Fibroblast of lung (primary cell): Measurements from ENCODE around the gene DHRS4. TPM values are rescaled to one million over a fixed set of nuclear protein-coding genes. Genes with fewer than 3 reads are reported as not detected.
"Not testable (repeated sequence)": the region's sequence is repeated elsewhere in the genome, so short reads cannot be mapped to it uniquely, and the experiment has no call there.

Source experiments
- DNase-seq, 2 donors: peaks; one replicate each; pipeline versions ENCODE4 v3.0.0 to v3.0.0-alpha.2; 2010; ENCODE audit warnings: low read depth in 2 of 2
- H2AFZ ChIP-seq: 2 replicates; pipeline ENCODE4 v1.5.1; 2012; ENCODE audit warnings: low read length, control low read depth, inconsistent platforms
- H3K27ac ChIP-seq: 2 replicates; pipeline ENCODE4 v1.5.1; 2011; ENCODE audit warnings: low read length, control low read depth; ENCODE audit not compliant: insufficient read depth
- H3K27me3 ChIP-seq: 2 replicates; pipeline ENCODE4 v1.5.1; 2011; ENCODE audit warnings: mild to moderate bottlenecking, low read length; ENCODE audit not compliant: control insufficient read depth, insufficient read depth
- H3K36me3 ChIP-seq: 2 replicates; pipeline ENCODE4 v1.5.1; 2011; ENCODE audit warnings: low read length; ENCODE audit not compliant: control insufficient read depth, insufficient read depth
- H3K4me1 ChIP-seq: 2 replicates; pipeline ENCODE4 v1.5.1; 2011; ENCODE audit warnings: low read length; ENCODE audit not compliant: control insufficient read depth, insufficient read depth; ENCODE audit errors: extremely low read depth
- H3K4me2 ChIP-seq: 2 replicates; pipeline ENCODE4 v1.5.1; 2011; ENCODE audit warnings: low read length, control low read depth; ENCODE audit not compliant: insufficient read depth; ENCODE audit errors: extremely low read depth
- H3K4me3 ChIP-seq, 4 experiments: fragments of 200-600 bp in 1 of 4; sonication (generic) in 1 of 4; replicated peaks in 1 of 4; 2 replicates each; pipeline ENCODE4 v1.5.1; 2011 to 2016; ENCODE audit warnings: low read length in 4 of 4, low read depth in 3 of 4, mild to moderate bottlenecking in 3 of 4, control low read depth in 2 of 4, inconsistent platforms in 1 of 4, mixed read lengths in 1 of 4; ENCODE audit not compliant: insufficient read depth in 1 of 4; ENCODE audit errors: control extremely low read depth in 1 of 4
- H3K79me2 ChIP-seq: 2 replicates; pipeline ENCODE4 v1.5.1; 2012; ENCODE audit warnings: mild to moderate bottlenecking, low read length, inconsistent platforms; ENCODE audit not compliant: control insufficient read depth, insufficient read depth
- H3K9ac ChIP-seq: 2 replicates; pipeline ENCODE4 v1.5.1; 2011; ENCODE audit warnings: mild to moderate bottlenecking, low read length, control low read depth; ENCODE audit not compliant: insufficient read depth
- H3K9me3 ChIP-seq: 2 replicates; pipeline ENCODE4 v1.5.1; 2012; ENCODE audit warnings: low read depth, low read length; ENCODE audit not compliant: control insufficient read depth, insufficient read depth
- H4K20me1 ChIP-seq: 2 replicates; pipeline ENCODE4 v1.5.1; 2011; ENCODE audit warnings: low read length; ENCODE audit not compliant: control insufficient read depth, insufficient read depth; ENCODE audit errors: extremely low read depth
- EZH2 ChIP-seq: IDR thresholded peaks from 2 replicates; pipeline ENCODE4 v1.5.1; 2012; ENCODE audit warnings: low read length, control low read depth, mild to moderate bottlenecking; ENCODE audit errors: missing control alignments
- polyA plus RNA-seq, 2 donors: library from polyadenylated mRNA; depleted of rRNA in 1 of 2; stranded (reverse) in 1 of 2; unstranded in 1 of 2; fragments of >200 nt; gene quantifications; 2 replicates each; pipeline ENCODE4 v1.2.1, GENCODE V29; 2011 to 2012; ENCODE audit warnings: missing spikeins in 1 of 2
- total RNA-seq: library from RNA; depleted of rRNA; stranded (reverse); fragments of >200 nt; gene quantifications from 2 replicates; pipeline ENCODE4 v1.2.1, GENCODE V29; 2014
- TF ChIP-seq, protein P1 (sequence below), 2 donors: IDR thresholded peaks in 1 of 2; conservative IDR thresholded peaks in 1 of 2; 1 replicate in 1 of 2; 2 replicates in 1 of 2; pipeline ENCODE4 v1.5.1; 2011 to 2012; ENCODE audit warnings: low read length in 2 of 2, control low read depth in 1 of 2, inconsistent platforms in 1 of 2, low read depth in 1 of 2, mild to moderate bottlenecking in 1 of 2

The DHRS4 gene
- total and polyA plus RNA-seq, 2 donors (not counting 1 experiment from before 2014, with no cell fraction given) = 30.5 to 54.7 TPM

DNA sequence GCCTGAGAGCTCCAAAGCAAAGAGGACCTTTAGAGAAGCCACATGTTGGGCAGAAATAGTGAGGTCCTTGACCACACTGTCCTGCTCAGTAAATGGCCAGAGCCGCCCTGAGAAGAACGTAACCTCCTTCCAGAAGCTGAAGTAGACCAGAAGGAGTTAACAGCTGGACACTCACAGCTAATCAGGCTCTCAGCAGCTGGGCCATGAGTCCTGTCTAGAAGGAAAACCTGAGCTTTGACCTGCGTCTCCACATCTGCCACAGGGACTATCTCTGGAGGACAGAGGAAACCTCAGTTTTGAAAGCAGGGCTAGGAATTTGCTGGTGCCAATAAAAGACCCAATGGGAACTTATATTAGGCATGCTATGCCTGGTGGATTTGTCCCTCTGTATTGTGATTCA lies 12.3 kb upstream of the DHRS4 start:
- no peaks in the 10 kb centered on the region for H3K4me1 ChIP-seq
- H3K36me3 ChIP-seq = no peaks in the 10 kb centered on the region
- H3K4me2 ChIP-seq = no peak overlapping the region
- H3K9me3 ChIP-seq = no peaks in the 10 kb centered on the region
- H4K20me1 ChIP-seq = no peaks in the 10 kb centered on the region
- no peak overlapping the region for H3K9ac ChIP-seq
- no peak overlapping the region for H3K27ac ChIP-seq
- DNase-seq = no peak
- H3K4me3 ChIP-seq = no peak overlapping the region
- no peak overlapping the region for H2AFZ ChIP-seq
- no peaks in the 10 kb centered on the region for H3K27me3 ChIP-seq
- TF ChIP-seq EZH2 = no peak
- TF ChIP-seq, protein P1, sequence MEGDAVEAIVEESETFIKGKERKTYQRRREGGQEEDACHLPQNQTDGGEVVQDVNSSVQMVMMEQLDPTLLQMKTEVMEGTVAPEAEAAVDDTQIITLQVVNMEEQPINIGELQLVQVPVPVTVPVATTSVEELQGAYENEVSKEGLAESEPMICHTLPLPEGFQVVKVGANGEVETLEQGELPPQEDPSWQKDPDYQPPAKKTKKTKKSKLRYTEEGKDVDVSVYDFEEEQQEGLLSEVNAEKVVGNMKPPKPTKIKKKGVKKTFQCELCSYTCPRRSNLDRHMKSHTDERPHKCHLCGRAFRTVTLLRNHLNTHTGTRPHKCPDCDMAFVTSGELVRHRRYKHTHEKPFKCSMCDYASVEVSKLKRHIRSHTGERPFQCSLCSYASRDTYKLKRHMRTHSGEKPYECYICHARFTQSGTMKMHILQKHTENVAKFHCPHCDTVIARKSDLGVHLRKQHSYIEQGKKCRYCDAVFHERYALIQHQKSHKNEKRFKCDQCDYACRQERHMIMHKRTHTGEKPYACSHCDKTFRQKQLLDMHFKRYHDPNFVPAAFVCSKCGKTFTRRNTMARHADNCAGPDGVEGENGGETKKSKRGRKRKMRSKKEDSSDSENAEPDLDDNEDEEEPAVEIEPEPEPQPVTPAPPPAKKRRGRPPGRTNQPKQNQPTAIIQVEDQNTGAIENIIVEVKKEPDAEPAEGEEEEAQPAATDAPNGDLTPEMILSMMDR (conservative IDR thresholded peaks at IDR 0.05 in 1 of 2, IDR thresholded peaks at IDR 0.05 in 1 of 2; ENCODE audit: low read depth in 1 of 2, low read length in 2 of 2) = no peak
- H3K79me2 ChIP-seq = no peaks in the 10 kb centered on the region

DNA sequence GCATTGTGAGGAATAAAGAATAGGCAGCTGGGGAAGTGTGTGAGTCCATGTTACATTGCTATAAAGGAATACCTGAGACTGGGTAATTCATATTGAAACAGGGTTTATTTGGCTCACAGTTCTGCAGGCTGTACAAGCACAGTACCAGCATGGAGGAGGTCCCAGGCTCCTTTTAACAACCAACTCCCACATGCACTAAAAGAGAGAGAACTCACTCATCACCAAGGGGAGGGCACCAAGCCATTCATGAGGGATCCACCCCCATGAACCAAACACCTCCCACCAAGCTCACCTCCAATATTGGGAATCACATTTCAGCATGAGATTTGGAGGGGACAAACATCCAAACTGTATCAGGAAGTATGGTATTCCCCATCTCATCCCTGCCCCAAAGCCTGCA lies 11.9 kb upstream of the DHRS4 start:
- H3K9ac ChIP-seq = no peak overlapping the region
- no peaks in the 10 kb centered on the region for H3K4me1 ChIP-seq
- DNase-seq = no peak
- no peak overlapping the region for H3K27ac ChIP-seq
- H3K79me2 ChIP-seq = no peaks in the 10 kb centered on the region
- H3K4me3 ChIP-seq = no peak overlapping the region
- no peaks in the 10 kb centered on the region for H3K9me3 ChIP-seq
- TF ChIP-seq, protein P1 (conservative IDR thresholded peaks at IDR 0.05 in 1 of 2, IDR thresholded peaks at IDR 0.05 in 1 of 2; ENCODE audit: low read depth in 1 of 2, low read length in 2 of 2) = no peak
- no peak for TF ChIP-seq EZH2
- H3K36me3 ChIP-seq = no peaks in the 10 kb centered on the region
- H4K20me1 ChIP-seq = no peaks in the 10 kb centered on the region
- no peak overlapping the region for H3K4me2 ChIP-seq
- no peaks in the 10 kb centered on the region for H3K27me3 ChIP-seq
- H2AFZ ChIP-seq = no peak overlapping the region

DNA sequence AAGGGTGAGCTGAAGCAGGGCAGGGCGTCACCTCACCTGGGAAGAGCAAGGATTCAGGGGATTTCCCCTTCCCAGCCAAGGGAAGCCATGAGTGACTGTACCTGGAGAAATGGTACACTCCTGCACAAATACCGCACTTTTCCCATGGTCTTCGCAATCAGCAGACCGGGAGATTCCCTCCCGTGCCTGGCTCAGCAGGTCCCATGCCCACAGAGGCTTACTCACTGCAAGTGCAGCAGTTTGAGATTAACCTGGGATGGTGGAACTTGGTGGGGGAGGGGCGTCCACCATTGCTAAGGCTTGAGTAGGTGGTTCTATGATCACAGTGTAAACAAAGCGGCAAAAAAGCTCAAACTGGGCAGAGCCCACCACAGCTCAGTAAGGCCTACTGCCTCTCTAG lies 11.0 kb upstream of the DHRS4 start:
- Histone ChIP-seq H3K4me1 (no peaks in the 10 kb centered on the region), H3K4me2 (no peak overlapping the region), H3K79me2 (no peaks in the 10 kb centered on the region), H4K20me1 (no peaks in the 10 kb centered on the region), H3K36me3 (no peaks in the 10 kb centered on the region), H3K4me3 (no peak overlapping the region), H3K27me3 (no peaks in the 10 kb centered on the region), H3K9ac (no peak overlapping the region), H2AFZ (no peak overlapping the region), H3K27ac (no peak overlapping the region), H3K9me3 (no peaks in the 10 kb centered on the region)
- DNase-seq = no peak
- TF ChIP-seq EZH2 = no peak
- TF ChIP-seq, protein P1 (conservative IDR thresholded peaks at IDR 0.05 in 1 of 2, IDR thresholded peaks at IDR 0.05 in 1 of 2; ENCODE audit: low read depth in 1 of 2, low read length in 2 of 2) = no peak

DNA sequence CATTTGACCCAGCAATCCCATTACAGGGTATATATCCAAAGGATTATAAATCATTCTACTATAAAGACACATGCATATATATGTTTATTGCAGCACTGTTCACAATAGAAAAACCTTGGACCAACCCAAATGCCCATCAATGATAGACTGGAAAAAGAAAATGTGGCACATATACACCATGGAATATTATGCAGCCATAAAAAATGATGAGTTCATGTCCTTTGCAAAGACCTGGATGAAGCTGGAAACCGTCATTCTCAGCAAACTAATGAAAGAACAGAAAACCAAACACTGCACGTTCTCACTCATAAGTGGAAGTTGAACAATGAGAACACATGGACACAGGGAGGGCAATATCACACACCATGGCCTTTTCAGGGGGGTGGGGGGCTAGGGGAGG lies 4.5 kb upstream of the DHRS4 start:
- not testable (repeated sequence) for H3K36me3 ChIP-seq, H3K9ac ChIP-seq, H3K27me3 ChIP-seq

More for the DNA sequence above, 4.5 kb upstream of the DHRS4 start:
- not testable (repeated sequence) for H4K20me1 ChIP-seq, H3K4me3 ChIP-seq, H3K79me2 ChIP-seq, DNase-seq, H2AFZ ChIP-seq, H3K4me1 ChIP-seq, H3K27ac ChIP-seq, H3K4me2 ChIP-seq, H3K9me3 ChIP-seq
